Measurements from ENCODE around the gene HRH4.

DNA sequence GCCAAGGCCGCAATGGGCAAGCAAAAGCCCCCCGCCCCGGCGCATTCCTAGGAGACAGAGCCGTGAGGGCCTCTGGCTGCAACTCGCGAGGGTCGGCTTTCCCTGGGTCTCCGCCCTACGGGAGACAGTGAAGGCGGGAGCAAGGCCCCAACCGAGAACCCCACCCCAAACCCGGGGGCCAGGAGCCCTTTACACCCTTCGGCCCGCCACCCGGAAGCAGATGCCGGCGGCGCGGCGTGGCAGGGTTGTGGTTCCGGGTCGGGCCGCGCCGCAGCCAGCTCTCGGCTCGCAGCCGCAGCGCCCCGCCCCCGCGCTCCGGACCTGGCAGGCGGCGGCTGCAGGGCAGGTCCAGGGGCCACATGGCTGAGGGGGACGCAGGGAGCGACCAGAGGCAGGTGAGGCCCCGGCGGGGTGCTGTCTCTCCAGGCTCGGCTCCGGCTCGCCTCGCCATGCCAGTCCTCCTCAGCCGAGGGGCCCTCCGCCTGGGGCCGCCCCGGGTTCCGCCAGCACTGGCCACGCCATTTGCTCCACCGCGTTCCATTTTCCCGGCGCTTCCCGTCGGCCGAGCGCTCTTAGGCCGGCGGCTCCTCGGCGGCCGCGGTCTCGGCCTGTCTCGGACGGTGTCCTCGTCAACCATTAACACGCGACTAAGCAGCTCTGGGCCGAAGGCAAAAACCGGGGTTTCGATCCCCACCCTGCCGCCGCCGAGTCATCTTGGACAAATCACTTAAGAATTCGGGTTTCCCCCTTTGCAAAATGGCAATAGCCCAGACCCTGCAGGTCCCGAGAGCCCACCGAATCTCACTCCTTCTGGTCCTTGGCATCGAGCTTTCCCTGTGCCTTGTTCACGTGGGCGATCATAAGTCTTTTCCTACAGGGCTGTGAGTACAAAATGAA, 33.8 kb upstream of the HRH4 start, which contains the start of gene IMPACT:
- peak; percentile 14; the same call in 1 of the 2 replicates for TF ChIP-seq ZNF8 (CRISPR knock-in tag; IDR thresholded peaks at IDR 0.05)
- peak; percentile 93 for TF ChIP-seq CSDC2 (CRISPR knock-in tag; IDR thresholded peaks at IDR 0.05)
- TF ChIP-seq ZFP30 (CRISPR knock-in tag; IDR thresholded peaks at IDR 0.05) = peak; percentile 56; the same call in 1 of the 2 replicates
- no peak for TF ChIP-seq ESRRG (CRISPR knock-in tag; IDR thresholded peaks at IDR 0.05)
- no peak for TF ChIP-seq BACH2 (CRISPR knock-in tag; IDR thresholded peaks at IDR 0.05; ENCODE audit: borderline replicate concordance)
- no peak for TF ChIP-seq POU6F1 (CRISPR knock-in tag; IDR thresholded peaks at IDR 0.05; ENCODE audit: borderline replicate concordance, low read depth)
- TF ChIP-seq, protein P1, sequence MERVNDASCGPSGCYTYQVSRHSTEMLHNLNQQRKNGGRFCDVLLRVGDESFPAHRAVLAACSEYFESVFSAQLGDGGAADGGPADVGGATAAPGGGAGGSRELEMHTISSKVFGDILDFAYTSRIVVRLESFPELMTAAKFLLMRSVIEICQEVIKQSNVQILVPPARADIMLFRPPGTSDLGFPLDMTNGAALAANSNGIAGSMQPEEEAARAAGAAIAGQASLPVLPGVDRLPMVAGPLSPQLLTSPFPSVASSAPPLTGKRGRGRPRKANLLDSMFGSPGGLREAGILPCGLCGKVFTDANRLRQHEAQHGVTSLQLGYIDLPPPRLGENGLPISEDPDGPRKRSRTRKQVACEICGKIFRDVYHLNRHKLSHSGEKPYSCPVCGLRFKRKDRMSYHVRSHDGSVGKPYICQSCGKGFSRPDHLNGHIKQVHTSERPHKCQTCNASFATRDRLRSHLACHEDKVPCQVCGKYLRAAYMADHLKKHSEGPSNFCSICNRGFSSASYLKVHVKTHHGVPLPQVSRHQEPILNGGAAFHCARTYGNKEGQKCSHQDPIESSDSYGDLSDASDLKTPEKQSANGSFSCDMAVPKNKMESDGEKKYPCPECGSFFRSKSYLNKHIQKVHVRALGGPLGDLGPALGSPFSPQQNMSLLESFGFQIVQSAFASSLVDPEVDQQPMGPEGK (CRISPR knock-in tag; IDR thresholded peaks at IDR 0.05; ENCODE audit: borderline replicate concordance) = peak; percentile 70; the same call in 1 of the 2 replicates
- no peak for TF ChIP-seq CSRNP3 (CRISPR knock-in tag; IDR thresholded peaks at IDR 0.05)
- TF ChIP-seq, protein P2, sequence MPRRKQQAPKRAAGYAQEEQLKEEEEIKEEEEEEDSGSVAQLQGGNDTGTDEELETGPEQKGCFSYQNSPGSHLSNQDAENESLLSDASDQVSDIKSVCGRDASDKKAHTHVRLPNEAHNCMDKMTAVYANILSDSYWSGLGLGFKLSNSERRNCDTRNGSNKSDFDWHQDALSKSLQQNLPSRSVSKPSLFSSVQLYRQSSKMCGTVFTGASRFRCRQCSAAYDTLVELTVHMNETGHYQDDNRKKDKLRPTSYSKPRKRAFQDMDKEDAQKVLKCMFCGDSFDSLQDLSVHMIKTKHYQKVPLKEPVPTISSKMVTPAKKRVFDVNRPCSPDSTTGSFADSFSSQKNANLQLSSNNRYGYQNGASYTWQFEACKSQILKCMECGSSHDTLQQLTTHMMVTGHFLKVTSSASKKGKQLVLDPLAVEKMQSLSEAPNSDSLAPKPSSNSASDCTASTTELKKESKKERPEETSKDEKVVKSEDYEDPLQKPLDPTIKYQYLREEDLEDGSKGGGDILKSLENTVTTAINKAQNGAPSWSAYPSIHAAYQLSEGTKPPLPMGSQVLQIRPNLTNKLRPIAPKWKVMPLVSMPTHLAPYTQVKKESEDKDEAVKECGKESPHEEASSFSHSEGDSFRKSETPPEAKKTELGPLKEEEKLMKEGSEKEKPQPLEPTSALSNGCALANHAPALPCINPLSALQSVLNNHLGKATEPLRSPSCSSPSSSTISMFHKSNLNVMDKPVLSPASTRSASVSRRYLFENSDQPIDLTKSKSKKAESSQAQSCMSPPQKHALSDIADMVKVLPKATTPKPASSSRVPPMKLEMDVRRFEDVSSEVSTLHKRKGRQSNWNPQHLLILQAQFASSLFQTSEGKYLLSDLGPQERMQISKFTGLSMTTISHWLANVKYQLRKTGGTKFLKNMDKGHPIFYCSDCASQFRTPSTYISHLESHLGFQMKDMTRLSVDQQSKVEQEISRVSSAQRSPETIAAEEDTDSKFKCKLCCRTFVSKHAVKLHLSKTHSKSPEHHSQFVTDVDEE (CRISPR knock-in tag; IDR thresholded peaks at IDR 0.05) = peak; percentile 83
- no peak for TF ChIP-seq ZNF70 (CRISPR knock-in tag; IDR thresholded peaks at IDR 0.05)
- TF ChIP-seq RARB (CRISPR knock-in tag; IDR thresholded peaks at IDR 0.05) = no peak
- TF ChIP-seq ZC3H10 (CRISPR knock-in tag; IDR thresholded peaks at IDR 0.05) = no peak

Measured in SK-N-SH treated with all-trans-retinoic acid at 6 μM for 48 hours (cell line).